Vagina (tissue), 2 donors: ENCODE data around the gene FRYL.

Experiments
- CTCF ChIP-seq, 3 experiments: fragments of 450-650 bp in 2 of 3; fragments of 200-600 bp in 1 of 3; sonication (generic) in 1 of 3; IDR thresholded peaks; one replicate each; pipeline ENCODE4 v1.5.1; 2017 to 2019; ENCODE audit warnings: antibody characterized with exemption in 3 of 3, mild to moderate bottlenecking in 2 of 3, moderate library complexity in 2 of 3
- POLR2A ChIP-seq, 2 donors: fragments of 450-650 bp; IDR thresholded peaks; one replicate each; pipeline ENCODE4 v1.6.1; 2017; ENCODE audit warnings: antibody characterized with exemption in 2 of 2, mild to moderate bottlenecking in 2 of 2, moderate library complexity in 2 of 2

DNA sequence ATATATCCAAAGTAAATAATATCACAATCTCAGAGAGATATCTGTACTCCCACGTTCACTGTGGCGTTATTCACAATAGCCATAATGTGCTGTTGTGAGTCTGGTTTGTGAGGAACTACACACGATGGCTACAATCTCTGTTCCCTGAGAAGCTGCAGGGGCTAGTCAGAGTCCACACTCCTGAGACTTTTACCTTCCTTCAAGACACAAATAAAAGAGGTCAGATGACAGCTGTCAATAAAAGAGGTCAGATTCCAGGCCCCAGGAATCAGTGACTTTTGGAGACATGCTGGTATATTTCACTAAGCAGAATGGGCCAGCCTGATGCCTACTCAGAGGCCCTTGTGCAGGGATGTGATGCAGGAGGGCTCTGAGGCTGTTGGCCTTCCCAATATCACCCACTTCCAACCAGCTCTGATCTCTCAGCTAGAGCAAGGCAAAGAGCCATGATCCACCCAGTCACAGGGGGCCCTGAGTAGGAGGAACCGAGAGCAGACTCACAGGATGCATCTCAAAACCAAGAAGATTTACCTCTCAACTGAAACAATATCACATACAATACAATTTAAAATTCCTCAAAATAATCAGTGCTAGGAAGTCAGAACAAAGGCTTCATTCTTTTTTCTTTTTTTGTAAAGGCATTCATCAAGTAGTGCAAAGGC is 13.8 kb downstream of the FRYL start:
- TF ChIP-seq CTCF (IDR thresholded peaks at IDR 0.05) (no peak), POLR2A (IDR thresholded peaks at IDR 0.05) (no peak)
